ENCODE results near the gene ZNF608.

GRCh38 chr5:124720593-124720992, 25.8 kb downstream of the ZNF608 start:
- no peak for TF ChIP-seq SPI1 (IDR thresholded peaks at IDR 0.05; ENCODE audit: borderline replicate concordance, low read depth, low read length)
- no peak for TF ChIP-seq KDM4B (IDR thresholded peaks at IDR 0.05; ENCODE audit: borderline replicate concordance in 2 of 2, low read depth in 1 of 2)
